IMR-90 (cell line): ENCODE results near the gene GRM5.

Source experiments
- CHD1 ChIP-seq: IDR thresholded peaks from 2 replicates; pipeline ENCODE4 v1.6.1; 2012; ENCODE audit warnings: low read depth, low read length, improper control_type of control experiment
- POLR2A ChIP-seq: IDR thresholded peaks from 2 replicates; pipeline ENCODE4 v1.6.1; 2012; ENCODE audit warnings: mild to moderate bottlenecking, low read depth, low read length

GRCh38 chr11:88515002-88515401 lies 550.8 kb downstream of the GRM5 start:
- TF ChIP-seq POLR2A (no peak), CHD1 (no peak)
